HepG2 (cell line): ENCODE results near the gene SLC25A11. TPM values are rescaled to one million over a fixed set of nuclear protein-coding genes. Genes with fewer than 3 reads are reported as not detected.

ENCODE experiments used
- AGO2 ChIP-seq: fragments of 200-400 bp; formaldehyde crosslinking; optimal IDR thresholded peaks from 2 replicates; pipeline ENCODE3; 2017; ENCODE audit warnings: mild to moderate bottlenecking, low read depth, low read length, moderate library complexity
- HNRNPK ChIP-seq: fragments of 200-400 bp; formaldehyde crosslinking; IDR thresholded peaks from 2 replicates; pipeline ENCODE4 v1.6.1; 2018; ENCODE audit warnings: low read length, low read depth, moderate library complexity, mild to moderate bottlenecking; ENCODE audit not compliant: poor library complexity, severe bottlenecking
- MED1 ChIP-seq: sonication (generic); formaldehyde crosslinking; IDR thresholded peaks from 2 replicates; pipeline ENCODE4 v1.4.0; 2020; ENCODE audit warnings: missing genetic modification reagents
- MEIS2 ChIP-seq: sonication (generic); formaldehyde crosslinking; IDR thresholded peaks from 2 replicates; pipeline ENCODE4 v1.9.0; 2021; ENCODE audit warnings: mild to moderate bottlenecking, missing genetic modification reagents
- MTA1 ChIP-seq: sonication (generic); formaldehyde crosslinking; IDR thresholded peaks from 2 replicates; pipeline ENCODE4 v1.4.0; 2020; ENCODE audit warnings: missing genetic modification reagents, mild to moderate bottlenecking, borderline replicate concordance
- MTERF4 ChIP-seq: sonication (generic); formaldehyde crosslinking; IDR thresholded peaks from 2 replicates; pipeline ENCODE4 v1.8.0; 2023; ENCODE audit warnings: mild to moderate bottlenecking, missing genetic modification reagents
- MXI1 ChIP-seq: IDR thresholded peaks from 3 replicates; pipeline ENCODE4 v1.6.1; 2012; ENCODE audit warnings: low read depth, low read length, inconsistent platforms, borderline replicate concordance
- PTBP1 ChIP-seq: fragments of 200-400 bp; formaldehyde crosslinking; IDR thresholded peaks from 2 replicates; pipeline ENCODE4 v1.6.1; 2018; ENCODE audit warnings: low read length, low read depth; ENCODE audit not compliant: poor library complexity, severe bottlenecking
- ZNF281 ChIP-seq: sonication (generic); formaldehyde crosslinking; IDR thresholded peaks from 2 replicates; pipeline ENCODE4 v1.4.0; 2020; ENCODE audit warnings: missing genetic modification reagents, borderline replicate concordance
- ZNF318 ChIP-seq: sonication (generic); formaldehyde crosslinking; IDR thresholded peaks from 2 replicates; pipeline ENCODE4 v1.4.0; 2020; ENCODE audit warnings: mild to moderate bottlenecking, missing genetic modification reagents
- ZNF484 ChIP-seq: sonication (generic); formaldehyde crosslinking; IDR thresholded peaks from 2 replicates; pipeline ENCODE4 v1.5.1; 2020; ENCODE audit warnings: mild to moderate bottlenecking, low read depth, missing genetic modification reagents, borderline replicate concordance
- ZNF678 ChIP-seq: sonication (generic); formaldehyde crosslinking; IDR thresholded peaks from 2 replicates; pipeline ENCODE4 v1.4.0; 2020; ENCODE audit warnings: mild to moderate bottlenecking, missing genetic modification reagents
- ZNF720 ChIP-seq: sonication (generic); formaldehyde crosslinking; IDR thresholded peaks from 2 replicates; pipeline ENCODE4 v1.4.0; 2020; ENCODE audit warnings: missing genetic modification reagents
- ZNF766 ChIP-seq: sonication (generic); formaldehyde crosslinking; IDR thresholded peaks from 2 replicates; pipeline ENCODE4 v1.5.0; 2020; ENCODE audit warnings: missing genetic modification reagents, borderline replicate concordance
- ZNF839 ChIP-seq: sonication (generic); formaldehyde crosslinking; IDR thresholded peaks from 2 replicates; pipeline ENCODE4 v1.4.0; 2020; ENCODE audit warnings: missing genetic modification reagents, mild to moderate bottlenecking, borderline replicate concordance
- polyA plus RNA-seq, 8 experiments: library from polyadenylated mRNA; depleted of rRNA in 3 of 8; stranded (reverse) in 7 of 8; unstranded in 1 of 8; fragments of >200 nt; fragmentation: Illumina TruSeq in 4 of 8; extraction: Trizol in 4 of 8; gene quantifications; 2 replicates each; pipeline versions ENCODE4 v1.2.1 to v1.2.3, GENCODE V29; 2011 to 2016; ENCODE audit warnings: low read depth in 4 of 8, missing spikeins in 1 of 8, mixed read lengths in 1 of 8; ENCODE audit not compliant: insufficient read depth in 1 of 8
- total RNA-seq, 5 experiments: library from RNA; depleted of rRNA; stranded (reverse); fragments of >200 nt; fragmentation: Illumina TruSeq; extraction: Trizol; gene quantifications; 2 replicates each; pipeline ENCODE4 v1.2.3, GENCODE V29; 2016; ENCODE audit warnings: low read depth in 1 of 5

The SLC25A11 gene
- total and polyA plus RNA-seq, 2 of the 13 experiments (the other 11 are each of a cell fraction or from before 2014, with no cell fraction given), result 35.4 to 47.2 TPM

GRCh38 chr17:4950075-4950745 lies 10.4 kb upstream of the SLC25A11 start (continued):
- TF ChIP-seq MTERF4 (CRISPR knock-in tag) (no peak), MED1 (0 out of 2 replicates have a peak, but pooled peaks have one; percentile 2), MTA1 (peak; percentile 69; the same call in 1 of the 2 replicates), ZNF720 (CRISPR knock-in tag) (no peak), ZNF678 (no peak), MEIS2 (CRISPR knock-in tag) (0 out of 2 replicates have a peak, but pooled peaks have one; percentile 6), ZNF318 (CRISPR knock-in tag) (no peak), PTBP1 (peak; percentile 74), AGO2 (peak; percentile 58), ZNF281 (peak; percentile 5; the same call in 1 of the 2 replicates), ZNF839 (0 out of 2 replicates have a peak, but pooled peaks have one; percentile 62), ZNF766 (CRISPR knock-in tag) (no peak), HNRNPK (peak; percentile 7), MXI1 (0 out of 3 replicates have a peak, but pooled peaks have one; percentile 2), ZNF484 (CRISPR knock-in tag) (no peak)
